Lung (tissue), 12 donors: Measurements from ENCODE around the gene CDC42SE2. TPM values are rescaled to one million over a fixed set of nuclear protein-coding genes. Genes with fewer than 3 reads are reported as not detected.

Source experiments
- ATAC-seq: fragments of 200-7000 bp; cut with Tn5 transposase; one replicate; pipeline ENCODE4 v1.9.1; 2020; ENCODE audit warnings: moderate number of reproducible peaks; ENCODE audit not compliant: insufficient read depth, low FRiP score
- DNase-seq, 3 donors: peaks; one replicate each; pipeline ENCODE4 v3.0.0-alpha.2; 2013 to 2017
- H3K27ac ChIP-seq, 2 donors: one replicate each; pipeline ENCODE4 v1.5.1; 2013; ENCODE audit warnings: mild to moderate bottlenecking in 2 of 2, moderate library complexity in 2 of 2, control low read depth in 1 of 2, inconsistent platforms in 1 of 2, low read depth in 1 of 2, low read length in 1 of 2
- H3K27me3 ChIP-seq, 3 donors: one replicate each; pipeline ENCODE4 v1.5.1; 2013; ENCODE audit warnings: low read length in 2 of 3; ENCODE audit not compliant: control insufficient read depth in 3 of 3, insufficient read depth in 3 of 3
- H3K36me3 ChIP-seq, 4 donors: one replicate each; pipeline ENCODE4 v1.5.1; 2013; ENCODE audit warnings: low read length in 4 of 4, mild to moderate bottlenecking in 1 of 4, moderate library complexity in 1 of 4; ENCODE audit not compliant: control insufficient read depth in 4 of 4, insufficient read depth in 4 of 4
- H3K4me1 ChIP-seq, 5 donors: one replicate each; pipeline ENCODE4 v1.5.1; 2013; ENCODE audit warnings: low read length in 5 of 5, mild to moderate bottlenecking in 2 of 5, moderate library complexity in 1 of 5; ENCODE audit not compliant: control insufficient read depth in 5 of 5, insufficient read depth in 5 of 5
- H3K4me3 ChIP-seq: one replicate; pipeline ENCODE4 v1.5.1; 2013; ENCODE audit warnings: mild to moderate bottlenecking, control low read depth, moderate library complexity
- H3K9ac ChIP-seq, 2 donors: one replicate each; pipeline ENCODE4 v1.5.1; 2013; ENCODE audit warnings: low read length in 2 of 2, control low read depth in 1 of 2; ENCODE audit not compliant: insufficient read depth in 1 of 2
- H3K9me3 ChIP-seq, 4 donors: one replicate each; pipeline ENCODE4 v1.5.1; 2013; ENCODE audit warnings: low read length in 3 of 4, mild to moderate bottlenecking in 1 of 4, moderate library complexity in 1 of 4; ENCODE audit not compliant: control insufficient read depth in 4 of 4, insufficient read depth in 3 of 4
- WGBS, 2 donors: extraction: QIAGEN DNeasy Blood & Tissue Kit; methylation state at CpG; one replicate each; pipeline ENCODE4 v1.1.7; 2013; 5-methylcytosine and 5-hydroxymethylcytosine counted together
- polyA plus RNA-seq, 2 donors: library from polyadenylated mRNA; stranded (reverse); fragments of 200-250 nt; gene quantifications; one replicate each; pipeline ENCODE4 v1.2.1, GENCODE V29; 2013
- total RNA-seq, 2 donors: library from RNA; depleted of rRNA in 1 of 2; stranded (reverse); fragments of >200 nt in 1 of 2; gene quantifications; one replicate each; pipeline ENCODE4 v1.2.1, GENCODE V29; 2014 to 2021
- TF ChIP-seq, protein P1 (sequence below): IDR thresholded peaks from 2 replicates; pipeline ENCODE4 v1.5.1; 2012; ENCODE audit warnings: mild to moderate bottlenecking; ENCODE audit errors: control extremely low read depth, extremely low read depth
- donor health status: control.
- donor health status: control.
- donor health status: Bipolar disorder and iron deficiency.
- donor health status: healthy.
- donor health status: DM: yes; HTN: yes; CAD: no.

CDC42SE2 gene
- total and polyA plus RNA-seq, 4 donors = 18.1 to 58.9 (median 28.4) TPM

GRCh38 chr5:131296213-131296672 is 32.4 kb downstream of the CDC42SE2 start:
- TF ChIP-seq, protein P1, sequence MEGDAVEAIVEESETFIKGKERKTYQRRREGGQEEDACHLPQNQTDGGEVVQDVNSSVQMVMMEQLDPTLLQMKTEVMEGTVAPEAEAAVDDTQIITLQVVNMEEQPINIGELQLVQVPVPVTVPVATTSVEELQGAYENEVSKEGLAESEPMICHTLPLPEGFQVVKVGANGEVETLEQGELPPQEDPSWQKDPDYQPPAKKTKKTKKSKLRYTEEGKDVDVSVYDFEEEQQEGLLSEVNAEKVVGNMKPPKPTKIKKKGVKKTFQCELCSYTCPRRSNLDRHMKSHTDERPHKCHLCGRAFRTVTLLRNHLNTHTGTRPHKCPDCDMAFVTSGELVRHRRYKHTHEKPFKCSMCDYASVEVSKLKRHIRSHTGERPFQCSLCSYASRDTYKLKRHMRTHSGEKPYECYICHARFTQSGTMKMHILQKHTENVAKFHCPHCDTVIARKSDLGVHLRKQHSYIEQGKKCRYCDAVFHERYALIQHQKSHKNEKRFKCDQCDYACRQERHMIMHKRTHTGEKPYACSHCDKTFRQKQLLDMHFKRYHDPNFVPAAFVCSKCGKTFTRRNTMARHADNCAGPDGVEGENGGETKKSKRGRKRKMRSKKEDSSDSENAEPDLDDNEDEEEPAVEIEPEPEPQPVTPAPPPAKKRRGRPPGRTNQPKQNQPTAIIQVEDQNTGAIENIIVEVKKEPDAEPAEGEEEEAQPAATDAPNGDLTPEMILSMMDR = no peak
- 81 to 85% methylated on average over 2 of the region's 2 CpGs for WGBS, 2 donors
- H3K9me3 ChIP-seq = no peaks in the 10 kb centered on the region

GRCh38 chr5:131297886-131298285 is 34.0 kb downstream of the CDC42SE2 start:
- H3K36me3 ChIP-seq = no peaks in the 10 kb centered on the region
- ATAC-seq = no peak
- H3K27me3 ChIP-seq = no peaks in the 10 kb centered on the region
- no peak for DNase-seq
- no peaks in the 10 kb centered on the region for H3K4me1 ChIP-seq
- H3K27ac ChIP-seq = no peak overlapping the region
- WGBS, 2 donors = 59 to 82% methylated on average over 5 of the region's 5 CpGs
- no peak overlapping the region for H3K9ac ChIP-seq
- TF ChIP-seq, protein P1 = no peak
- no peaks in the 10 kb centered on the region for H3K9me3 ChIP-seq
- H3K4me3 ChIP-seq = no peak overlapping the region

More at GRCh38 chr5:131296213-131296672, 32.4 kb downstream of the CDC42SE2 start:
- ATAC-seq = no peak
- Histone ChIP-seq H3K36me3 (no peaks in the 10 kb centered on the region), H3K4me3 (no peak overlapping the region), H3K27me3 (no peaks in the 10 kb centered on the region), H3K9ac (no peak overlapping the region), H3K27ac (no peak overlapping the region), H3K4me1 (no peaks in the 10 kb centered on the region)
- no peak for DNase-seq

DNA sequence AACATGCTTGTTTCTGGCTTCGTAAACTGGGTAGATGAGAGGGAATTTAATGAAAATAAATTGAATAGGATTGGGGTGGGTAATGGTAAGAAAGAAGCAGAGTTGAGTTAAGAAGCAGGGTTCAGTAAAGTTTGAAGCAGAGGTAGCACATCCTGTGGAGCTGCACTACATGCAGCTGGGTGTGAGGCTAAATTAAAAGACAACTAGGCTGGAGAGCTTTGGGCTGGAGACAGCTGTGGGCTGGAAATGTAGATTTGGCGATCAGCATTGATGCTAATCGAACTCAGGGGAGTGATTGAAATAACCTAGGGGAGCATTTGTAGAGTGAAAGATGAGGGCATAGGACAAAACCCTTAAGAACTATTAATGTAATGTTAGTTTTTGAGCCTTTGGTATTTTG is 35.6 kb downstream of the CDC42SE2 start:
- H3K36me3 ChIP-seq = no peaks in the 10 kb centered on the region
- no peak overlapping the region for H3K4me3 ChIP-seq
- no peaks in the 10 kb centered on the region for H3K9me3 ChIP-seq
- H3K27ac ChIP-seq = no peak overlapping the region
- no peaks in the 10 kb centered on the region for H3K27me3 ChIP-seq
- ATAC-seq = no peak
- DNase-seq = no peak
- TF ChIP-seq, protein P1 = no peak
- WGBS, 2 donors = 95 to 98% methylated on average over 3 of the region's 3 CpGs
- no peak overlapping the region for H3K9ac ChIP-seq
- H3K4me1 ChIP-seq = no peaks in the 10 kb centered on the region

- Histone ChIP-seq H3K9me3 (peaks cover 0 to 3% (median 0%) of the 10 kb centered on the region in 4 donors), H3K36me3 (no peaks in the 10 kb centered on the region), H3K27me3 (no peaks in the 10 kb centered on the region), H3K4me3 (no peak overlapping the region), H3K4me1 (no peaks in the 10 kb centered on the region), H3K27ac (no peak overlapping the region), H3K9ac (no peak overlapping the region)
- DNase-seq (no peak), ATAC-seq (no peak)
- WGBS, 2 donors = 68 to 72% methylated on average over 6 of the region's 6 CpGs
- TF ChIP-seq, protein P1 = no peak
Observed at GRCh38 chr5:131302506-131302905, 38.7 kb downstream of the CDC42SE2 start.
